ENCODE results near the gene PSMA7. TPM values are rescaled to one million over a fixed set of nuclear protein-coding genes. Genes with fewer than 3 reads are reported as not detected.

PSMA7 gene
- total RNA-seq, 1 donor from 2014 or later: 201 TPM

- H3K9me3 Mint-ChIP-seq: no peaks in the 10 kb centered on the region
- no peaks in the 10 kb centered on the region for H3K4me1 Mint-ChIP-seq
- H3K4me3 Mint-ChIP-seq: no peak overlapping the region
- H3K36me3 Mint-ChIP-seq: peaks cover 42% of the 10 kb centered on the region
- TF ChIP-seq CTCF (IDR thresholded peaks at IDR 0.05; ENCODE audit: unreplicated experiment): no peak
- no peaks in the 10 kb centered on the region for H3K27me3 Mint-ChIP-seq (ENCODE audit: low read depth)
- DNase-seq (ENCODE audit: low spot score in 2 of 2, unreplicated experiment in 2 of 2): no peak
- no peak overlapping the region for H3K27ac Mint-ChIP-seq
Observed at GRCh38 chr20:62133864-62134263, 9.3 kb downstream of the PSMA7 start.

- Mint-ChIP-seq H3K36me3 (peaks cover 41% of the 10 kb centered on the region), H3K27ac (no peak overlapping the region), H3K4me3 (no peak overlapping the region), H3K27me3 (ENCODE audit: low read depth) (no peaks in the 10 kb centered on the region), H3K4me1 (no peaks in the 10 kb centered on the region), H3K9me3 (no peaks in the 10 kb centered on the region)
- DNase-seq (ENCODE audit: low spot score in 2 of 2, unreplicated experiment in 2 of 2): no peak
- TF ChIP-seq CTCF (IDR thresholded peaks at IDR 0.05; ENCODE audit: unreplicated experiment): no peak
Observed at GRCh38 chr20:62133051-62133845, 9.9 kb downstream of the PSMA7 start.

- no peak for TF ChIP-seq CTCF (IDR thresholded peaks at IDR 0.05; ENCODE audit: unreplicated experiment)
- Mint-ChIP-seq H3K9me3 (no peaks in the 10 kb centered on the region), H3K4me1 (no peaks in the 10 kb centered on the region), H3K36me3 (peaks cover 41% of the 10 kb centered on the region), H3K4me3 (no peak overlapping the region), H3K27ac (peak overlapping the region; percentile 8), H3K27me3 (ENCODE audit: low read depth) (no peaks in the 10 kb centered on the region)
- no peak for DNase-seq (ENCODE audit: low spot score in 2 of 2, unreplicated experiment in 2 of 2)
Observed at GRCh38 chr20:62132421-62132820, 10.8 kb downstream of the PSMA7 start.

GRCh38 chr20:62131560-62132320 is 11.5 kb downstream of the PSMA7 start:
- Mint-ChIP-seq H3K27me3 (ENCODE audit: low read depth) (no peaks in the 10 kb centered on the region), H3K27ac (no peak overlapping the region), H3K9me3 (no peaks in the 10 kb centered on the region), H3K4me1 (no peaks in the 10 kb centered on the region), H3K36me3 (peaks cover 40% of the 10 kb centered on the region), H3K4me3 (no peak overlapping the region)
- no peak for TF ChIP-seq CTCF (IDR thresholded peaks at IDR 0.05; ENCODE audit: unreplicated experiment)
- DNase-seq (ENCODE audit: low spot score in 2 of 2, unreplicated experiment in 2 of 2): no peak

- Mint-ChIP-seq H3K27ac (no peak overlapping the region), H3K27me3 (ENCODE audit: low read depth) (no peaks in the 10 kb centered on the region), H3K9me3 (no peaks in the 10 kb centered on the region), H3K4me1 (no peaks in the 10 kb centered on the region), H3K36me3 (peaks cover 41% of the 10 kb centered on the region), H3K4me3 (no peak overlapping the region)
- TF ChIP-seq CTCF (IDR thresholded peaks at IDR 0.05; ENCODE audit: unreplicated experiment): no peak
- no peak for DNase-seq (ENCODE audit: low spot score in 2 of 2, unreplicated experiment in 2 of 2)
Observed at GRCh38 chr20:62129731-62130531, 13.3 kb downstream of the PSMA7 start.

All from mesothelial cell of epicardium (in vitro differentiated cells).